GM12878 (cell line): ENCODE results near the gene IGSF22. TPM values are rescaled to one million over a fixed set of nuclear protein-coding genes. Genes with fewer than 3 reads are reported as not detected.

Source experiments
- ATAC-seq: fragments of 200-7000 bp; cut with Tn5 transposase; 3 replicates; pipeline ENCODE4 v1.9.1; 2020; ENCODE audit warnings: mild to moderate bottlenecking, moderate library complexity
- BruUV-seq: library from RNA; stranded (reverse); fragments of 400-500 nt; replicated peaks from 2 replicates; lab custom pipeline; 2021; lab: Mats Ljungman, UMichigan
- CTCF ChIA-PET: fragments of 300-600 bp; sonication (Branson Sonifier 250); formaldehyde crosslinking; extraction: SDS; loops from one replicate; lab custom pipeline; 2021; ENCODE audit warnings: inconsistent platforms; lab: Yijun Ruan, JAX
- POLR2A ChIA-PET: fragments of 350-600 bp; formaldehyde crosslinking; extraction: SDS; loops from one replicate; lab custom pipeline; 2021; ENCODE audit warnings: inconsistent platforms; lab: Charles Lee
- RAD21 ChIA-PET: fragments of 300-600 bp; sonication (Branson Sonifier 250); formaldehyde crosslinking; loops from one replicate; lab custom pipeline; 2023; ENCODE audit warnings: antibody characterized with exemption; ENCODE audit not compliant: unreplicated experiment; lab: Charles Lee
- SMC1A ChIA-PET: fragments of 300-600 bp; sonication (Branson Sonifier 250); formaldehyde crosslinking; loops from one replicate; lab custom pipeline; 2023; ENCODE audit not compliant: unreplicated experiment, uncharacterized antibody; lab: Charles Lee
- DNase-seq: peaks from one replicate; pipeline ENCODE4 v3.0.0-alpha.2; 2011; ENCODE audit warnings: low read depth, low spot score
- FAIRE-seq: peaks from 3 replicates; lab custom pipeline; 2011; peaks lifted over from hg19 to GRCh38; lab: Jason Lieb, UNC
- H2AFZ ChIP-seq: 2 replicates; pipeline ENCODE4 v1.6.0; 2011; ENCODE audit warnings: low read depth, low read length, control low read depth; ENCODE audit not compliant: control insufficient read depth
- H3K27ac ChIP-seq: 2 replicates; pipeline ENCODE4 v1.5.1; 2011; ENCODE audit warnings: control low read depth; ENCODE audit not compliant: control insufficient read depth, insufficient read depth
- H3K27me3 ChIP-seq, 2 experiments: replicated peaks in 1 of 2; 2 replicates each; pipeline versions ENCODE4 v1.6.0 to v1.6.1; 2011; ENCODE audit warnings: low read length in 1 of 2; ENCODE audit not compliant: control insufficient read depth in 2 of 2, insufficient read depth in 2 of 2
- H3K36me3 ChIP-seq, 2 experiments: 2 replicates each; pipeline ENCODE4 v1.5.1; 2011; ENCODE audit warnings: low read length in 1 of 2; ENCODE audit not compliant: control insufficient read depth in 2 of 2, insufficient read depth in 2 of 2
- H3K4me1 ChIP-seq: 2 replicates; pipeline ENCODE4 v1.6.1; 2011; ENCODE audit warnings: mild to moderate bottlenecking, low read length, moderate library complexity, mixed read lengths; ENCODE audit not compliant: control insufficient read depth, insufficient read depth
- H3K4me2 ChIP-seq: 2 replicates; pipeline ENCODE4 v1.6.0; 2011; ENCODE audit warnings: control low read depth; ENCODE audit not compliant: control insufficient read depth, insufficient read depth
- H3K4me3 ChIP-seq: fragments of 200-600 bp; sonication (generic); 2 replicates; pipeline ENCODE4 v1.5.1; 2016
- H3K79me2 ChIP-seq: 2 replicates; pipeline ENCODE4 v1.6.0; 2011; ENCODE audit warnings: low read length; ENCODE audit not compliant: control insufficient read depth, insufficient read depth
- H3K9ac ChIP-seq: 2 replicates; pipeline ENCODE4 v1.8.0; 2011; ENCODE audit warnings: low read length, control low read depth, mixed read lengths; ENCODE audit not compliant: control insufficient read depth, insufficient read depth
- H3K9me3 ChIP-seq: replicated peaks from 3 replicates; pipeline ENCODE4 v1.5.1; 2011; ENCODE audit warnings: mild to moderate bottlenecking, low read length; ENCODE audit not compliant: control insufficient read depth, insufficient read depth
- H4K20me1 ChIP-seq: 2 replicates; pipeline ENCODE4 v1.6.0; 2011; ENCODE audit not compliant: control insufficient read depth, insufficient read depth
- ATF7 ChIP-seq: fragments of 450-650 bp; IDR thresholded peaks from 2 replicates; pipeline ENCODE4 v1.6.1; 2016; ENCODE audit warnings: low read depth, mild to moderate bottlenecking
- CREM ChIP-seq: IDR thresholded peaks from 2 replicates; pipeline ENCODE4 v1.6.1; 2014; ENCODE audit warnings: antibody characterized with exemption, low read depth
- E4F1 ChIP-seq: fragments of 450-650 bp; IDR thresholded peaks from 2 replicates; pipeline ENCODE4 v1.6.1; 2018; ENCODE audit warnings: borderline replicate concordance, mild to moderate bottlenecking; ENCODE audit not compliant: partially characterized antibody
- KDM1A ChIP-seq: fragments of 200-600 bp; sonication (generic); IDR thresholded peaks from 2 replicates; pipeline ENCODE4 v1.6.1; 2016; ENCODE audit warnings: borderline replicate concordance
- NFYA ChIP-seq: IDR thresholded peaks from 2 replicates; pipeline ENCODE4 v1.6.1; 2011; ENCODE audit warnings: low read depth, mild to moderate bottlenecking, low read length, improper control_type of control experiment, borderline replicate concordance
- PML ChIP-seq: IDR thresholded peaks from 2 replicates; pipeline ENCODE4 v1.6.1; 2012; ENCODE audit warnings: low read length, inconsistent platforms
- STAT3 ChIP-seq: IDR thresholded peaks from 2 replicates; pipeline ENCODE4 v1.6.1; 2011; ENCODE audit warnings: low read depth, low read length, improper control_type of control experiment
- ZNF274 ChIP-seq: IDR thresholded peaks from one replicate; pipeline ENCODE4 v1.8.0; 2011; ENCODE audit not compliant: insufficient read length, insufficient read depth
- WGBS: methylation state at CpG from one replicate; pipeline ENCODE4 v1.1.6; 2016; ENCODE audit warnings: low lambda C conversion rate; ENCODE audit not compliant: insufficient replicate concordance, insufficient coverage; ENCODE audit errors: missing lambda C conversion rate; 5-methylcytosine and 5-hydroxymethylcytosine counted together
- in situ Hi-C: fragments of 300-500 bp; cut with MboI; formaldehyde crosslinking; loops from 9 replicates; pipeline ENCODE4 v1.14.3; 2018; ENCODE audit warnings: mixed read lengths
- intact Hi-C: fragments of 100-400 bp; cut with micrococcal nuclease; formaldehyde crosslinking; loops from one replicate; pipeline ENCODE4 v1.14.2; 2022; ENCODE audit not compliant: unreplicated experiment
- polyA plus RNA-seq, 11 experiments: library from polyadenylated mRNA; depleted of rRNA in 4 of 11; unstranded in 6 of 11; stranded (reverse) in 5 of 11; fragments of >200 nt; fragmentation: Nextera tagmentation in 4 of 11; fragmentation: Illumina TruSeq in 1 of 11; extraction: Ambion mirVana in 4 of 11; extraction: Trizol in 1 of 11; gene quantifications; 1 replicate in 1 of 11; 2 replicates in 10 of 11; pipeline versions ENCODE4 v1.2.1 to v1.2.3, GENCODE V29; 2011 to 2016; ENCODE audit warnings: inconsistent platforms in 2 of 11, missing spikeins in 2 of 11, low read depth in 1 of 11
- total RNA-seq, 4 experiments: library from RNA; depleted of rRNA in 3 of 4; stranded (reverse); fragments of >200 nt in 3 of 4; fragmentation: Illumina TruSeq in 1 of 4; extraction: Trizol in 1 of 4; gene quantifications; 2 replicates each; pipeline versions ENCODE4 v1.2.1 to v1.2.3, GENCODE V29; 2013 to 2021
- TF ChIP-seq, protein P1 (sequence below): fragments of 450-650 bp; IDR thresholded peaks from 2 replicates; pipeline ENCODE4 v1.6.1; 2018; ENCODE audit warnings: mild to moderate bottlenecking, low read depth, moderate library complexity; ENCODE audit not compliant: partially characterized antibody
- TF ChIP-seq, protein P2 (sequence below): fragments of 450-650 bp; IDR thresholded peaks from 2 replicates; pipeline ENCODE4 v1.6.1; 2017; ENCODE audit warnings: borderline replicate concordance
- TF ChIP-seq, protein P3 (sequence below): fragments of 450-650 bp; IDR thresholded peaks from 2 replicates; pipeline ENCODE4 v1.6.1; 2017; ENCODE audit warnings: mild to moderate bottlenecking

Gene IGSF22
- total and polyA plus RNA-seq, 10 of the 15 experiments (the other 5 are each of a cell fraction or from before 2014, with no cell fraction given), result 0.02 to 0.18 TPM; not detected in 8

GRCh38 chr11:18709414-18709813 lies 16.6 kb downstream of the IGSF22 start:
- ATAC-seq (no peak), DNase-seq (no peak), FAIRE-seq (no peak)
- H2AFZ ChIP-seq, result no peak overlapping the region
- H3K27me3 ChIP-seq, result peaks cover 3 to 7% of the 10 kb centered on the region in 2 experiments; a peak in 3 of 4 replicates
- H3K79me2 ChIP-seq, result no peaks in the 10 kb centered on the region
- H3K27ac ChIP-seq, result no peak overlapping the region
- BruUV-seq, result no TSS peak
- ChIA-PET CTCF (interaction anchor here (2.1 kb wide), 1 partner anchor 13 kb away, joined by 11 read pairs; no protein-coding TSS in a partner anchor), SMC1A (no interaction called here), POLR2A (no interaction called here), RAD21 (no interaction called here)
- H3K4me1 ChIP-seq, result 0 out of 2 replicates have a peak, but pooled peaks cover 3% of the 10 kb centered on the region
- TF ChIP-seq, protein P1, sequence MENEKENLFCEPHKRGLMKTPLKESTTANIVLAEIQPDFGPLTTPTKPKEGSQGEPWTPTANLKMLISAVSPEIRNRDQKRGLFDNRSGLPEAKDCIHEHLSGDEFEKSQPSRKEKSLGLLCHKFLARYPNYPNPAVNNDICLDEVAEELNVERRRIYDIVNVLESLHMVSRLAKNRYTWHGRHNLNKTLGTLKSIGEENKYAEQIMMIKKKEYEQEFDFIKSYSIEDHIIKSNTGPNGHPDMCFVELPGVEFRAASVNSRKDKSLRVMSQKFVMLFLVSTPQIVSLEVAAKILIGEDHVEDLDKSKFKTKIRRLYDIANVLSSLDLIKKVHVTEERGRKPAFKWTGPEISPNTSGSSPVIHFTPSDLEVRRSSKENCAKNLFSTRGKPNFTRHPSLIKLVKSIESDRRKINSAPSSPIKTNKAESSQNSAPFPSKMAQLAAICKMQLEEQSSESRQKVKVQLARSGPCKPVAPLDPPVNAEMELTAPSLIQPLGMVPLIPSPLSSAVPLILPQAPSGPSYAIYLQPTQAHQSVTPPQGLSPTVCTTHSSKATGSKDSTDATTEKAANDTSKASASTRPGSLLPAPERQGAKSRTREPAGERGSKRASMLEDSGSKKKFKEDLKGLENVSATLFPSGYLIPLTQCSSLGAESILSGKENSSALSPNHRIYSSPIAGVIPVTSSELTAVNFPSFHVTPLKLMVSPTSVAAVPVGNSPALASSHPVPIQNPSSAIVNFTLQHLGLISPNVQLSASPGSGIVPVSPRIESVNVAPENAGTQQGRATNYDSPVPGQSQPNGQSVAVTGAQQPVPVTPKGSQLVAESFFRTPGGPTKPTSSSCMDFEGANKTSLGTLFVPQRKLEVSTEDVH, result no peak
- TF ChIP-seq PML (no peak), ZNF274 (no peak), NFYA (no peak), E4F1 (no peak), KDM1A (no peak), STAT3 (no peak), CREM (no peak), ATF7 (no peak)
- TF ChIP-seq, protein P2, sequence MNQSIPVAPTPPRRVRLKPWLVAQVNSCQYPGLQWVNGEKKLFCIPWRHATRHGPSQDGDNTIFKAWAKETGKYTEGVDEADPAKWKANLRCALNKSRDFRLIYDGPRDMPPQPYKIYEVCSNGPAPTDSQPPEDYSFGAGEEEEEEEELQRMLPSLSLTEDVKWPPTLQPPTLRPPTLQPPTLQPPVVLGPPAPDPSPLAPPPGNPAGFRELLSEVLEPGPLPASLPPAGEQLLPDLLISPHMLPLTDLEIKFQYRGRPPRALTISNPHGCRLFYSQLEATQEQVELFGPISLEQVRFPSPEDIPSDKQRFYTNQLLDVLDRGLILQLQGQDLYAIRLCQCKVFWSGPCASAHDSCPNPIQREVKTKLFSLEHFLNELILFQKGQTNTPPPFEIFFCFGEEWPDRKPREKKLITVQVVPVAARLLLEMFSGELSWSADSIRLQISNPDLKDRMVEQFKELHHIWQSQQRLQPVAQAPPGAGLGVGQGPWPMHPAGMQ, result no peak
- TF ChIP-seq, protein P3, sequence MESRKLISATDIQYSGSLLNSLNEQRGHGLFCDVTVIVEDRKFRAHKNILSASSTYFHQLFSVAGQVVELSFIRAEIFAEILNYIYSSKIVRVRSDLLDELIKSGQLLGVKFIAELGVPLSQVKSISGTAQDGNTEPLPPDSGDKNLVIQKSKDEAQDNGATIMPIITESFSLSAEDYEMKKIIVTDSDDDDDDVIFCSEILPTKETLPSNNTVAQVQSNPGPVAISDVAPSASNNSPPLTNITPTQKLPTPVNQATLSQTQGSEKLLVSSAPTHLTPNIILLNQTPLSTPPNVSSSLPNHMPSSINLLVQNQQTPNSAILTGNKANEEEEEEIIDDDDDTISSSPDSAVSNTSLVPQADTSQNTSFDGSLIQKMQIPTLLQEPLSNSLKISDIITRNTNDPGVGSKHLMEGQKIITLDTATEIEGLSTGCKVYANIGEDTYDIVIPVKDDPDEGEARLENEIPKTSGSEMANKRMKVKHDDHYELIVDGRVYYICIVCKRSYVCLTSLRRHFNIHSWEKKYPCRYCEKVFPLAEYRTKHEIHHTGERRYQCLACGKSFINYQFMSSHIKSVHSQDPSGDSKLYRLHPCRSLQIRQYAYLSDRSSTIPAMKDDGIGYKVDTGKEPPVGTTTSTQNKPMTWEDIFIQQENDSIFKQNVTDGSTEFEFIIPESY, result no peak
- H3K36me3 ChIP-seq, result no peaks in the 10 kb centered on the region
- in situ Hi-C loops (no loop called here), intact Hi-C loops (no loop called here)
- H3K9ac ChIP-seq, result no peak overlapping the region
- H3K4me3 ChIP-seq, result no peak overlapping the region
- no peaks in the 10 kb centered on the region; the same call in 2 of the 3 replicates for H3K9me3 ChIP-seq
- no peaks in the 10 kb centered on the region for H4K20me1 ChIP-seq
- no peak overlapping the region for H3K4me2 ChIP-seq
- 63% methylated on average over 4 of the region's 4 CpGs for WGBS
